Glutamatergic neuron (in vitro differentiated cells): Measurements from ENCODE around the gene TNS1. TPM values are rescaled to one million over a fixed set of nuclear protein-coding genes. Genes with fewer than 3 reads are reported as not detected.

Experiments used
- DNase-seq: peaks from one replicate; pipeline ENCODE4 v3.0.0; 2022
- H3K27ac Mint-ChIP-seq: one replicate; pipeline ENCODE4 v1.8.0; 2020; ENCODE audit warnings: mild to moderate bottlenecking, mixed read lengths, inconsistent platforms; ENCODE audit not compliant: unreplicated experiment
- H3K27me3 Mint-ChIP-seq: one replicate; pipeline ENCODE4 v1.8.0; 2020; ENCODE audit warnings: mild to moderate bottlenecking, moderate library complexity, mixed read lengths, inconsistent platforms; ENCODE audit not compliant: unreplicated experiment
- H3K36me3 Mint-ChIP-seq: one replicate; pipeline ENCODE4 v1.8.0; 2020; ENCODE audit warnings: mild to moderate bottlenecking, mixed read lengths, inconsistent platforms; ENCODE audit not compliant: unreplicated experiment
- H3K4me1 Mint-ChIP-seq: one replicate; pipeline ENCODE4 v1.8.0; 2020; ENCODE audit warnings: mild to moderate bottlenecking, low read depth, mixed read lengths, inconsistent platforms; ENCODE audit not compliant: unreplicated experiment
- H3K4me3 Mint-ChIP-seq: one replicate; pipeline ENCODE4 v1.8.0; 2020; ENCODE audit warnings: mild to moderate bottlenecking, mixed read lengths, inconsistent platforms; ENCODE audit not compliant: unreplicated experiment
- H3K9me3 Mint-ChIP-seq: one replicate; pipeline ENCODE4 v1.8.0; 2020; ENCODE audit warnings: mild to moderate bottlenecking, moderate library complexity, mixed read lengths, inconsistent platforms; ENCODE audit not compliant: unreplicated experiment
- CTCF ChIP-seq: fragments of 200-600 bp; sonication (generic); IDR thresholded peaks from one replicate; pipeline ENCODE4 v1.5.0; 2021; ENCODE audit not compliant: partially characterized antibody, unreplicated experiment
- total RNA-seq: library from RNA; stranded (reverse); fragmentation: NEBNext Ultra II Directional; extraction: Animal tissue kit (Norgen Biotek cat#: 25700); gene quantifications from one replicate; pipeline ENCODE4 v1.2.1, GENCODE V29; 2021; ENCODE audit not compliant: unreplicated experiment

The TNS1 gene
- total RNA-seq, 1 donor from 2014 or later, result 3.2 TPM

DNA sequence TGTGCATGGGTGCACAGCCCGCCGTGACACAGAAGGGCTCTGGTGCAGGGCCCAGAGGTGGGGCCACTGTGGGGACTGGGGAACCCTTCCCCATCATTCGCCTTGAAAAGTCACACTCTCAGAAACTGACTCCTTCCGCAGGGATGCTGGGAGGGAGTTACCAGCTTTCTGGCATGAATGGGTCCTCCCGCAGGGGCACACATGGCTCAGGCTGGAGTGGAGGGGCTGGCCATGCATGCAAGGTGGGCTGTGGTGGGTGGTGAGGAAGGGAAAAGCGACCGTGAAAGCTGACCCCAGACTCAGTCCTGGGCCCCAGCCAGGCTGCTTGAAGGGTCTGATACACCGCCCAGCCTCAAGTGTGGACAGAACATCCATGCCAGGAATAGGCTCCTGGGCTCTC is 201.1 kb downstream of the TNS1 start:
- Mint-ChIP-seq H3K27ac (no peak overlapping the region), H3K9me3 (peaks cover 2% of the 10 kb centered on the region), H3K27me3 (peaks cover 7% of the 10 kb centered on the region), H3K36me3 (no peaks in the 10 kb centered on the region), H3K4me1 (peaks cover 8% of the 10 kb centered on the region), H3K4me3 (no peak overlapping the region)
- DNase-seq, result no peak
- TF ChIP-seq CTCF, result no peak

- no peak for DNase-seq
- H3K27ac Mint-ChIP-seq, result no peak overlapping the region
Measured at GRCh38 chr2:217801115-217801531, 201.7 kb downstream of the TNS1 start.

DNA sequence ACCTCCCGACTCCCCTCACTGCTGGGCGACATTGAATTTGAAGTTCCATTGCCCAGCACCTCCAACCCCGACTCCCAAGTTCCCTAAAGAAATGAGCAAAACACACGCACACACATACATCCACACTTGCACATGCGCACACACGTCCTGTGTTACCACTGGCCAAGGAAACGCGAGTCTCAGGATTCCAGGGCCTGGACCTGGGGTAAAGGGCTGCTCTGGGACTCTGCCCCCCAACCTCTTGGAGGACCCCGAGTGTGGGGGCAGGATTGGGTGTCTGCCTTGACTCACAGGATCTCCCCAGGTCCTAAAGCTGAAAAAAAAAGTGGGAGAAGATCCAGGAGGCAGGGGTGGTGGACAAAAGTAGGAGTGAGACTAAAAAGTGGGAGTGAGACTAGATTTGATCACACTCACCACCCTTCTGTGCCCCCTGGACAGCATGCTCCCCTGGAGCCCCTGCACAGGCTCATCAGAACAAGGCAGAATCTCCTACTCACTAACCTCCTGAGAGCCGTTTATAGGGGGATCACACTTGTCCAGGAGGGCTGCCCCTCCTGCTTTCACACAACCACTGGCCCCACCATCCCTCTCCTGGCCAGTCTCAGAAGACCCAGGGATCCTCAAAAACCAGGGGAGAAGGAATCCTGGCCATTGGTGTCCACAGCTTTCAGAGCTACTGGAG is 202.2 kb downstream of the TNS1 start:
- peaks cover 7% of the 10 kb centered on the region for H3K27me3 Mint-ChIP-seq
- H3K9me3 Mint-ChIP-seq, result peaks cover 1% of the 10 kb centered on the region
- H3K27ac Mint-ChIP-seq, result no peak overlapping the region
- H3K4me1 Mint-ChIP-seq, result peaks cover 7% of the 10 kb centered on the region
- DNase-seq, result no peak
- no peak overlapping the region for H3K4me3 Mint-ChIP-seq
- no peak for TF ChIP-seq CTCF
- no peaks in the 10 kb centered on the region for H3K36me3 Mint-ChIP-seq

More at GRCh38 chr2:217801115-217801531, 201.7 kb downstream of the TNS1 start:
- no peak overlapping the region for H3K4me3 Mint-ChIP-seq
- peaks cover 2% of the 10 kb centered on the region for H3K9me3 Mint-ChIP-seq
- TF ChIP-seq CTCF, result no peak
- peaks cover 8% of the 10 kb centered on the region for H3K4me1 Mint-ChIP-seq
- no peaks in the 10 kb centered on the region for H3K36me3 Mint-ChIP-seq
- peaks cover 7% of the 10 kb centered on the region for H3K27me3 Mint-ChIP-seq

- no peak overlapping the region for H3K4me3 Mint-ChIP-seq
- H3K27ac Mint-ChIP-seq, result no peak overlapping the region
- DNase-seq, result no peak
- TF ChIP-seq CTCF, result no peak
- peaks cover 4% of the 10 kb centered on the region for H3K4me1 Mint-ChIP-seq
- no peaks in the 10 kb centered on the region for H3K9me3 Mint-ChIP-seq
- peaks cover 5% of the 10 kb centered on the region for H3K27me3 Mint-ChIP-seq
- H3K36me3 Mint-ChIP-seq, result no peaks in the 10 kb centered on the region
Measured at GRCh38 chr2:217799563-217800432, 203.0 kb downstream of the TNS1 start.
